Type B pancreatic cell (in vitro differentiated cells): Measurements from ENCODE around the gene PPM1J. TPM values are rescaled to one million over a fixed set of nuclear protein-coding genes. Genes with fewer than 3 reads are reported as not detected.

Experiments used
- DNase-seq: peaks from one replicate; pipeline ENCODE4 v3.0.0; 2021; ENCODE audit warnings: mixed read lengths; ENCODE audit not compliant: unreplicated experiment; ENCODE audit errors: extremely low spot score
- H3K27ac Mint-ChIP-seq: 2 replicates; pipeline ENCODE4 v1.8.0; 2021; ENCODE audit warnings: mild to moderate bottlenecking, mixed read lengths
- H3K27me3 Mint-ChIP-seq: 2 replicates; pipeline ENCODE4 v1.8.0; 2021; ENCODE audit warnings: mixed read lengths
- H3K36me3 Mint-ChIP-seq: 2 replicates; pipeline ENCODE4 v1.8.0; 2021; ENCODE audit warnings: mixed read lengths
- H3K4me1 Mint-ChIP-seq: one replicate; pipeline ENCODE4 v1.8.0; 2021; ENCODE audit warnings: mixed read lengths; ENCODE audit not compliant: unreplicated experiment
- H3K4me3 Mint-ChIP-seq: 2 replicates; pipeline ENCODE4 v1.8.0; 2021; ENCODE audit warnings: mild to moderate bottlenecking, mixed read lengths
- H3K9me3 Mint-ChIP-seq: 2 replicates; pipeline ENCODE4 v1.8.0; 2021; ENCODE audit warnings: mixed read lengths
- total RNA-seq: library from RNA; stranded (reverse); gene quantifications from 2 replicates; pipeline ENCODE4 v1.2.1, GENCODE V29; 2021; ENCODE audit warnings: low replicate concordance
- TF ChIP-seq, protein P1 (sequence below): fragments of 200-600 bp; sonication (generic); conservative IDR thresholded peaks from 2 replicates; pipeline ENCODE4 v1.5.0; 2021; ENCODE audit warnings: antibody characterized with exemption, mild to moderate bottlenecking

Gene PPM1J
- total RNA-seq, 1 donor from 2014 or later: 2.5 TPM

DNA sequence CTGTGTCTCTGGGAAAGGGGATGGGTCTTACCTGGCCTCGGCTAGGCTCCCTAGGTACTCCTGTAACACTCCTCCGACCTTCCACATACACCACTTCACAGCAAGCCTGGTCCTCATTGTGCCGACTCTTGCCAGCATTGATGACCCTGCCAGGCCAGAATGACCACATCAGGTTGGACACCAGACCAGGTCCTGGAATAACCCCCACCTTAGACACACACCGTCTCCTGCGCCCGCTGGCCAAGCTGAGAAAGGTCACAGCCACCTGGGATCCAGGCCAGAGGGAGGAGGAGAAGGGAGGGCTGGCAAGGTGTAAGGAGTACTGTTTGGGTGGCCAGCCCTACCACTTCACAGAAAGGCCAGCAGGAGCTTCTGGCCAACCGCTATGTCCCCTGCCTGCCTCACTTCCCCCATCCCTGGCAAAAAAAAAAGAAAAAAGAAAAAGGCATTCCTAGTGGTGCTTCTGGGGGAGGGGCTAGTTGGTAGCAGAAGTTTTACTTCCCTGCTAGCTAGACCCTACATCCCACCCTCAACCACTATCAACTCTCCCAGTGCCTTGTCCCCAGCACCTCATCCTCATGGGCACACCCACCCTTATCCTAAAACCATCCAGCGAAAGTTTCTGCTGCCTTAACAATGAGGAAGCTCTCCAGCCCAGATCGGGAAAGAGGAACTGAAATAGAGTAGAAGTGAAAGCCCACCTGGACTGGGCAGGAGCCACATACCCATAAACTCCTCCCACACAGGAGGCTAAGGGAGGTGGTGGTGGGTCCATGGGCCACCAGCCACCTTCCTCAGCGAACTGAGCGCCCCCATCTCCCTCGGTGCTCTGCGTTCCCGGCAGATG is 1.4 kb downstream of the PPM1J start:
- Mint-ChIP-seq H3K27ac (peak overlapping the region; percentile 54), H3K4me1 (peaks cover 10% of the 10 kb centered on the region), H3K4me3 (peak overlapping the region; percentile 83), H3K36me3 (no peaks in the 10 kb centered on the region), H3K27me3 (peaks cover 57% of the 10 kb centered on the region), H3K9me3 (no peaks in the 10 kb centered on the region)
- no peak for DNase-seq
- TF ChIP-seq, protein P1, sequence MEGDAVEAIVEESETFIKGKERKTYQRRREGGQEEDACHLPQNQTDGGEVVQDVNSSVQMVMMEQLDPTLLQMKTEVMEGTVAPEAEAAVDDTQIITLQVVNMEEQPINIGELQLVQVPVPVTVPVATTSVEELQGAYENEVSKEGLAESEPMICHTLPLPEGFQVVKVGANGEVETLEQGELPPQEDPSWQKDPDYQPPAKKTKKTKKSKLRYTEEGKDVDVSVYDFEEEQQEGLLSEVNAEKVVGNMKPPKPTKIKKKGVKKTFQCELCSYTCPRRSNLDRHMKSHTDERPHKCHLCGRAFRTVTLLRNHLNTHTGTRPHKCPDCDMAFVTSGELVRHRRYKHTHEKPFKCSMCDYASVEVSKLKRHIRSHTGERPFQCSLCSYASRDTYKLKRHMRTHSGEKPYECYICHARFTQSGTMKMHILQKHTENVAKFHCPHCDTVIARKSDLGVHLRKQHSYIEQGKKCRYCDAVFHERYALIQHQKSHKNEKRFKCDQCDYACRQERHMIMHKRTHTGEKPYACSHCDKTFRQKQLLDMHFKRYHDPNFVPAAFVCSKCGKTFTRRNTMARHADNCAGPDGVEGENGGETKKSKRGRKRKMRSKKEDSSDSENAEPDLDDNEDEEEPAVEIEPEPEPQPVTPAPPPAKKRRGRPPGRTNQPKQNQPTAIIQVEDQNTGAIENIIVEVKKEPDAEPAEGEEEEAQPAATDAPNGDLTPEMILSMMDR: no peak

DNA sequence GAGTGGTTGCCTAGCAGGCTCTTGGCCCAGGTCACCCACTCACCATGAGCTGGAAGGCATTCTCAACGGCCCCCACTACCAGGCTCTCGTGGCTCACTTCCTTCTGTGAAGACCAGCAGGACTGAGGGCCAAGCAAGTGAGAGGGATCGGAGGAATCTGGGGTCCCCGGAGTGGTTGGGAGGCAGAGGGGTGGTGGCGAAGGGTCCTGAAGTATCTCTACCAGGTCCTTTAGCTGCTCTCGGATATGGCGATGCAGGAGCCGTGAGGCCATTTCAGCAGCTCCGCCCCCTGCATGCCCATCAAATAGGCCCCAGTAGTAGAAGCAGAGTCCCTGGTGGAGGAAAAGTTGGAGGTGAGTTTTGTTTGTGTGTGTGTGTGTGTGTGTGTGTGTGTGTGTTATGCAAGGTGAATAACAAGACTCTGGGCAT is 2.4 kb downstream of the PPM1J start:
- TF ChIP-seq, protein P1: no peak
- Mint-ChIP-seq H3K36me3 (no peaks in the 10 kb centered on the region), H3K27me3 (peaks cover 55% of the 10 kb centered on the region), H3K27ac (no peak overlapping the region), H3K4me3 (no peak overlapping the region), H3K9me3 (no peaks in the 10 kb centered on the region), H3K4me1 (peaks cover 11% of the 10 kb centered on the region)
- no peak for DNase-seq

DNA sequence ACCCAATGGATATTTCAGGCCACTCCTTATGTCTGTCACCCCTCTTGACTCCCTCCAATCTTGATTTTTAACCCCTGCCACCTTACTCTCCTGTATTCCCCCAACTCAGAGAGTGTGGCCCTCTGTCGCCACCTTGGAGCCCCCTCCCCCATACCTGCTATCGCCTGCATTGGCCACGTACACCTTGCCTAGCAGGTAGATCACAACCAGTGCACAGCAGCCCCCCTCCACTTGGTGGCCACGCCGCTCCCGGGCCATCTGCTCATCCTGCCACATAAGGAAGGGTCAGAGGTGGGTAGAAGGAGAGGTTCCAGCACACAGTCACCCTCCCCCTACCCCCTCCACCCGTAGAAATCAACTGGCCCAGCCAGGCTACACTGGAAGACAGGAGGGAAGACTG is 2.9 kb downstream of the PPM1J start:
- TF ChIP-seq, protein P1: no peak
- H3K27me3 Mint-ChIP-seq: peaks cover 58% of the 10 kb centered on the region
- H3K4me1 Mint-ChIP-seq: peaks cover 14% of the 10 kb centered on the region
- no peaks in the 10 kb centered on the region for H3K36me3 Mint-ChIP-seq
- no peak for DNase-seq
- no peak overlapping the region for H3K27ac Mint-ChIP-seq
- H3K9me3 Mint-ChIP-seq: no peaks in the 10 kb centered on the region
- no peak overlapping the region for H3K4me3 Mint-ChIP-seq

DNA sequence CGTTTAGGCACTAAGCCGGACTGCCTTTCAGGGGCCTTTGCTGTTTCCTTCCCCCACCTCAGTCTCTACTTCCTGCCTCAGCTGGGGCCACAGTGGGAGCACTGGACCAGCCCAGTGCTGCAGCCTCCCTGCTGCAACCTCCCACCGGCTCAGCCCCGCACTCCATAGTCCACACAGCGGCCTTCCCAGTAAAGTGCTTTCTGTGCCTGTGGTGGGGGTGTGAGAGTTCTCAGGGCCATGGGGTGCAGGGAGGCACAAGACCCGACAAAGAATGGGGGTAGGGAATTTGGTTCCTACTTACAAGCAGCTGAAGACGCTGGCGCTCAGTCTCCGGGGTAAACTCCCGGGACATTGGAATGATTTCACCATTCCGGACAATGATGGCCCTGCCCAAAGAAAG is 3.5 kb downstream of the PPM1J start:
- Mint-ChIP-seq H3K4me1 (peaks cover 14% of the 10 kb centered on the region), H3K27me3 (peaks cover 55% of the 10 kb centered on the region), H3K36me3 (no peaks in the 10 kb centered on the region), H3K27ac (no peak overlapping the region), H3K9me3 (no peaks in the 10 kb centered on the region), H3K4me3 (no peak overlapping the region)
- TF ChIP-seq, protein P1: no peak
- DNase-seq: no peak

DNA sequence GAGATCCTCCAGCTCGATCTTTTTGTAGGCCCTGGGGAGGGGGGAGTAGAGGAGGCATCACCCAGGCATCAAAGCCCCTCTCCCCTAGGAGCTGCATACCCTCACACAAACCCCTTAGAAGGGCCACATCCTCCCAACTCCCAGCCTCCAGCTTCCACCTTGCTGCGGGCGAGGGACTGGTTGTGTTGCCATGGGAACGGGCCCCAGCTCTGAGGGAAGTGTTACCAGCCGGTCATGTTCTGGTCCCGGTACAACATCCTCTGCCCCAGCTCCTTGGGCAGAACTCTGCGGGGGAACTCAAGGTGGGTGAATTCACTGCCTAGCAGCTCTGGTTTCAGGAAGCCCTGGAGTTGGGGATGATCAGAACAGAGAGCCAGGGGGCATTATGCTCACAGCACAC is 4.1 kb downstream of the PPM1J start:
- H3K4me3 Mint-ChIP-seq: no peak overlapping the region
- no peak for DNase-seq

More for the DNA sequence above, 4.1 kb downstream of the PPM1J start:
- no peaks in the 10 kb centered on the region for H3K9me3 Mint-ChIP-seq
- peaks cover 7% of the 10 kb centered on the region for H3K4me1 Mint-ChIP-seq
- TF ChIP-seq, protein P1: no peak
- H3K27ac Mint-ChIP-seq: no peak overlapping the region
- H3K36me3 Mint-ChIP-seq: no peaks in the 10 kb centered on the region
- peaks cover 51% of the 10 kb centered on the region for H3K27me3 Mint-ChIP-seq
